ENCODE data around the gene PEA15. TPM values are rescaled to one million over a fixed set of nuclear protein-coding genes. Genes with fewer than 3 reads are reported as not detected.

Gene PEA15
- total and polyA plus RNA-seq, 9 of the 15 experiments (the other 6 are each of a cell fraction or from before 2014, with no cell fraction given) = 8.2 to 175 (median 35.4) TPM

DNA sequence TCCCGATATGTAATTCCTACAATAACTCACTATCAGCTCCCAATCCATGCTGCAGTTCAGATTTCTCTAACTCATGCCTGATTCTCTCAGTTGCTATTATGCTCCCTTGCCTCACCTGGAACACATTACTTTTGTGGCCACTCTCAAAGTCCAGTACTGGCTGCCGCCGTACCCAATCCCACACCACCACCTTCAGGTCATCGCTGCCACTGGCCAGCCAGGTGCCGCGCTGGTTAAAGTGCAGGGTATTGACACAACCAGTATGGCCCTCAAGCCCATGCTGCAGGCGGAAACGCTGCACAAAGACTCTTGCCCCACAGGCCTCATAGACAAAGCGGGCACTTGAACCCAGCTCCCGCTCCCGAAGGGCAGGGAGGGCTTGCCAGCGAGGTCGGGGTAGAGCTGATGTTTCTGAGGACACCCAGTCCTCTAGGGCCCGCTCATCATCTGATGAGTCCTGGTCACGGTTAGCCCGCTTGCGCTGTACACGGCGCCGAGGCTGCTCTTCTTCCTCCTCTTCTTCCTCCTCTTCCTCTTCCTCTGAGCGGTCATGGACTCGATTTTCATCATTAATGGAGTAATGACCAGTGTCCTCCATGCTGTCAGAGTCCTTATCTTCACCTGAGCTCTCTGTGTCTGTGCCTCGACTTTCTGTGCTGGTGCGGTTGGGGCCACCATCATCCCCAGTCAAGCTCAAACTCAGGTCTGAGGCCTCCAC is 34.6 kb downstream of the PEA15 start:
- in situ Hi-C loops (cut with MboI) = no loop called here
- Histone ChIP-seq H3K9me1 (ENCODE audit: control insufficient read depth, insufficient read depth, low read length) (no peaks in the 10 kb centered on the region), H3K4me2 (ENCODE audit: insufficient read depth, low read length) (no peak overlapping the region), H3K4me1 (replicated peaks in 1 of 2; ENCODE audit: control insufficient read depth in 2 of 2, insufficient read depth in 2 of 2, low read length in 2 of 2) (peaks cover 0 to 3% of the 10 kb centered on the region in 2 experiments; a peak in 1 of 5 replicates), H3K9me3 (replicated peaks; ENCODE audit: control insufficient read depth, insufficient read depth, low read depth, low read length) (no peaks in the 10 kb centered on the region), H2AFZ (ENCODE audit: low read depth, low read length) (no peak overlapping the region), H4K20me1 (replicated peaks; ENCODE audit: control insufficient read depth, insufficient read depth, low read length) (peaks cover 5% of the 10 kb centered on the region; the same call in 1 of the 2 replicates), H3K4me3 (no peak overlapping the region), H3K9ac (ENCODE audit: insufficient read depth in 1 of 2, low read depth in 2 of 2, low read length in 2 of 2) (no peak overlapping the region; a peak in 1 of 4 replicates), H3K36me3 (ENCODE audit: control insufficient read depth, insufficient read depth, low read length) (peaks cover 91% of the 10 kb centered on the region), H3K27ac (ENCODE audit: extremely low read depth, low read depth, low read length) (no peak overlapping the region), H3K79me2 (ENCODE audit: control insufficient read depth, insufficient read depth, low read length) (peaks cover 6% of the 10 kb centered on the region; the same call in 1 of the 3 replicates), H3K27me3 (ENCODE audit: control insufficient read depth in 2 of 2, insufficient read depth in 2 of 2, low read length in 2 of 2) (no peaks in the 10 kb centered on the region)
- WGBS (ENCODE audit: insufficient coverage, low coverage, missing lambda C conversion rate) = 96% methylated on average over 18 of the region's 24 CpGs
- POLR2A ChIA-PET = interaction anchor here (0.6 to 5.4 kb wide), 7 partner anchors 9 to 139 kb away, joined by 3 to 20 read pairs (median 4); partner anchors contain the start of gene DCAF8
- 0 out of 2 replicates have a peak, but pooled peaks have one; percentile 3 for TF ChIP-seq POLR2A (conservative IDR thresholded peaks at IDR 0.05)
- no peak for TF ChIP-seq GATAD2A (IDR thresholded peaks at IDR 0.05)
- intact Hi-C loops (cut with micrococcal nuclease) = no loop called here
- DNase-seq (ENCODE audit: extremely low read depth in 1 of 4, low spot score in 3 of 4) (no peak), FAIRE-seq (no peak), ATAC-seq (peak; percentile 31; the same call in 1 of the 3 replicates)
- BruUV-seq (replicated peaks) = no TSS peak
- CTCF ChIA-PET (ENCODE audit: low intra/inter-chr PET ratio) = no interaction called here

DNA sequence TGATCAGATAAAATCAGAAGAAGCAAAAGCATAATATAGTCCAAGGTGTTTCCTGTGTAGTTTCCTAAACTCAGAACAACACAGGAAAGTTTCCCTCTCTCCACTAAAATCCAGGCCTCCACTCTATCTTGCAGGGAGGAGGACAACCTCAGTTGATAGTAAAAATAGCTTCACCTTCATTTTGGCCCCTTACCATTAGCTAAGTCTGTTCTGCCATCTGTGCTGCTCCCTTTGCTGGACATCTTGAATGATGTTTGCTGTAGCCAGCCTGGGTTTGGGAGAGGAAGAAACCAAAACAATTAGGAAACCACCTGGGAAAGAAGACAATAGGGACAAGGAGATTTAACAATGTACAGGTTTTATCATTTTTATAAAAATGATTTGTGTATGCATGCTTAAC is 38.6 kb downstream of the PEA15 start:
- Histone ChIP-seq H3K9ac (ENCODE audit: insufficient read depth in 1 of 2, low read depth in 2 of 2, low read length in 2 of 2) (no peak overlapping the region), H3K4me2 (ENCODE audit: insufficient read depth, low read length) (no peak overlapping the region), H3K4me1 (replicated peaks in 1 of 2; ENCODE audit: control insufficient read depth in 2 of 2, insufficient read depth in 2 of 2, low read length in 2 of 2) (peaks cover 0 to 3% of the 10 kb centered on the region in 2 experiments; a peak in 1 of 5 replicates), H3K9me3 (replicated peaks; ENCODE audit: control insufficient read depth, insufficient read depth, low read depth, low read length) (no peaks in the 10 kb centered on the region), H3K4me3 (no peak overlapping the region), H2AFZ (ENCODE audit: low read depth, low read length) (no peak overlapping the region), H4K20me1 (replicated peaks; ENCODE audit: control insufficient read depth, insufficient read depth, low read length) (peaks cover 8% of the 10 kb centered on the region; the same call in 1 of the 2 replicates), H3K36me3 (ENCODE audit: control insufficient read depth, insufficient read depth, low read length) (peaks cover 57% of the 10 kb centered on the region), H3K9me1 (ENCODE audit: control insufficient read depth, insufficient read depth, low read length) (no peaks in the 10 kb centered on the region), H3K27ac (ENCODE audit: extremely low read depth, low read depth, low read length) (no peak overlapping the region), H3K79me2 (ENCODE audit: control insufficient read depth, insufficient read depth, low read length) (peaks cover 37% of the 10 kb centered on the region), H3K27me3 (ENCODE audit: control insufficient read depth in 2 of 2, insufficient read depth in 2 of 2, low read length in 2 of 2) (no peaks in the 10 kb centered on the region)
- no peak for ATAC-seq
- intact Hi-C loops (cut with micrococcal nuclease) (no loop called here), in situ Hi-C loops (cut with MboI) (no loop called here)
- DNase-seq (ENCODE audit: extremely low read depth in 1 of 4, low spot score in 3 of 4) = no peak
- FAIRE-seq = no peak
- no TSS peak for BruUV-seq (replicated peaks)
- ChIA-PET POLR2A (interaction anchor here (0.6 to 1.3 kb wide), 6 partner anchors 9 to 101 kb away, joined by 3 to 4 read pairs (median 3); no protein-coding TSS in a partner anchor), CTCF (ENCODE audit: low intra/inter-chr PET ratio) (no interaction called here)
- no peak for TF ChIP-seq ELF2 (CRISPR knock-in tag; IDR thresholded peaks at IDR 0.05)
- no peak for TF ChIP-seq FOXM1 (IDR thresholded peaks at IDR 0.05; ENCODE audit: low read depth)
- TF ChIP-seq FOXM1 (CRISPR knock-in tag; IDR thresholded peaks at IDR 0.05; ENCODE audit: low read depth) = no peak
- TF ChIP-seq TEAD4 (IDR thresholded peaks at IDR 0.05; ENCODE audit: low read length) = no peak
- TF ChIP-seq TEAD4 (CRISPR knock-in tag; IDR thresholded peaks at IDR 0.05; ENCODE audit: borderline replicate concordance) = no peak
- no peak for TF ChIP-seq KLF10 (CRISPR knock-in tag; IDR thresholded peaks at IDR 0.05)
- no peak for TF ChIP-seq ZFP30 (CRISPR knock-in tag; IDR thresholded peaks at IDR 0.05; ENCODE audit: borderline replicate concordance)
- no peak for TF ChIP-seq FOXK1 (CRISPR knock-in tag; IDR thresholded peaks at IDR 0.05; ENCODE audit: borderline replicate concordance)
- TF ChIP-seq RFX5 (IDR thresholded peaks at IDR 0.05; ENCODE audit: low read depth, low read length) = no peak
- TF ChIP-seq, protein P1, sequence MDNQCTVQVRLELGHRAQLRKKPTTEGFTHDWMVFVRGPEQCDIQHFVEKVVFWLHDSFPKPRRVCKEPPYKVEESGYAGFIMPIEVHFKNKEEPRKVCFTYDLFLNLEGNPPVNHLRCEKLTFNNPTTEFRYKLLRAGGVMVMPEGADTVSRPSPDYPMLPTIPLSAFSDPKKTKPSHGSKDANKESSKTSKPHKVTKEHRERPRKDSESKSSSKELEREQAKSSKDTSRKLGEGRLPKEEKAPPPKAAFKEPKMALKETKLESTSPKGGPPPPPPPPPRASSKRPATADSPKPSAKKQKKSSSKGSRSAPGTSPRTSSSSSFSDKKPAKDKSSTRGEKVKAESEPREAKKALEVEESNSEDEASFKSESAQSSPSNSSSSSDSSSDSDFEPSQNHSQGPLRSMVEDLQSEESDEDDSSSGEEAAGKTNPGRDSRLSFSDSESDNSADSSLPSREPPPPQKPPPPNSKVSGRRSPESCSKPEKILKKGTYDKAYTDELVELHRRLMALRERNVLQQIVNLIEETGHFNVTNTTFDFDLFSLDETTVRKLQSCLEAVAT (IDR thresholded peaks at IDR 0.05) = no peak
- no peak for TF ChIP-seq ZNF280B (CRISPR knock-in tag; IDR thresholded peaks at IDR 0.05)
- TF ChIP-seq TBL1XR1 (IDR thresholded peaks at IDR 0.05; ENCODE audit: low read length in 2 of 2) = no peak
